Osteoblast (primary cell): ENCODE data around the gene NUDT16. TPM values are rescaled to one million over a fixed set of nuclear protein-coding genes. Genes with fewer than 3 reads are reported as not detected.
"Not testable (repeated sequence)": the region's sequence is repeated elsewhere in the genome, so short reads cannot be mapped to it uniquely, and the experiment has no call there.

Experiments used
- DNase-seq: peaks from one replicate; pipeline ENCODE4 v3.0.0; 2011; ENCODE audit warnings: low spot score, mixed read lengths; ENCODE audit not compliant: insufficient read length; ENCODE audit errors: missing footprints
- H2AFZ ChIP-seq: 2 replicates; pipeline ENCODE4 v1.6.0; 2011; ENCODE audit warnings: mild to moderate bottlenecking, low read length
- H3K27ac ChIP-seq: 2 replicates; pipeline ENCODE4 v1.5.1; 2011; ENCODE audit warnings: mild to moderate bottlenecking, low read depth, low read length, moderate library complexity
- H3K27me3 ChIP-seq: 2 replicates; pipeline ENCODE4 v1.6.0; 2012; ENCODE audit warnings: mild to moderate bottlenecking, control low read depth, inconsistent platforms, low read length, moderate library complexity; ENCODE audit not compliant: insufficient read depth
- H3K36me3 ChIP-seq: 2 replicates; pipeline ENCODE4 v1.5.1; 2011; ENCODE audit warnings: mild to moderate bottlenecking, low read length, control low read depth, moderate library complexity; ENCODE audit not compliant: insufficient read depth
- H3K4me1 ChIP-seq: 2 replicates; pipeline ENCODE4 v1.5.1; 2011; ENCODE audit warnings: mild to moderate bottlenecking, low read length, control low read depth, moderate library complexity; ENCODE audit not compliant: insufficient read depth
- H3K4me2 ChIP-seq: 2 replicates; pipeline ENCODE4 v1.6.0; 2011; ENCODE audit warnings: mild to moderate bottlenecking, low read length; ENCODE audit not compliant: insufficient read depth
- H3K4me3 ChIP-seq: fragments of 200-600 bp; sonication (generic); 3 replicates; pipeline ENCODE4 v1.5.1; 2012; ENCODE audit warnings: mild to moderate bottlenecking, low read length, inconsistent platforms; ENCODE audit not compliant: insufficient read depth
- H3K79me2 ChIP-seq: 2 replicates; pipeline ENCODE4 v1.6.0; 2012; ENCODE audit warnings: mild to moderate bottlenecking, low read length, control low read depth, inconsistent platforms; ENCODE audit not compliant: insufficient read depth
- H3K9me3 ChIP-seq: 2 replicates; pipeline ENCODE4 v1.5.1; 2011; ENCODE audit warnings: low read depth, low read length, control low read depth
- H4K20me1 ChIP-seq: 2 replicates; pipeline ENCODE4 v1.6.0; 2012; ENCODE audit warnings: mild to moderate bottlenecking, low read length, control low read depth; ENCODE audit not compliant: insufficient read depth
- CTCF ChIP-seq: IDR thresholded peaks from 2 replicates; pipeline ENCODE4 v1.5.1; 2011; ENCODE audit warnings: mild to moderate bottlenecking, low read depth, low read length, moderate library complexity; ENCODE audit errors: extremely low read depth
- total RNA-seq: library from RNA; depleted of rRNA; stranded (reverse); fragments of >200 nt; gene quantifications from 2 replicates; pipeline ENCODE4 v1.2.3, GENCODE V29; 2012

The NUDT16 gene
- total RNA-seq, 1 donor = 10.1 TPM

- TF ChIP-seq CTCF = no peak
- H3K9me3 ChIP-seq = no peaks in the 10 kb centered on the region
- peaks cover 4% of the 10 kb centered on the region for H3K4me1 ChIP-seq
- H3K4me3 ChIP-seq = no peak overlapping the region
- no peaks in the 10 kb centered on the region for H3K27me3 ChIP-seq
- H3K27ac ChIP-seq = no peak overlapping the region
- H3K36me3 ChIP-seq = no peaks in the 10 kb centered on the region
- H2AFZ ChIP-seq = no peak overlapping the region
- H4K20me1 ChIP-seq = no peaks in the 10 kb centered on the region
- no peak overlapping the region for H3K4me2 ChIP-seq
- DNase-seq = no peak
- no peaks in the 10 kb centered on the region for H3K79me2 ChIP-seq
Observed at GRCh38 chr3:131353986-131354385, 27.6 kb upstream of the NUDT16 start.

DNA sequence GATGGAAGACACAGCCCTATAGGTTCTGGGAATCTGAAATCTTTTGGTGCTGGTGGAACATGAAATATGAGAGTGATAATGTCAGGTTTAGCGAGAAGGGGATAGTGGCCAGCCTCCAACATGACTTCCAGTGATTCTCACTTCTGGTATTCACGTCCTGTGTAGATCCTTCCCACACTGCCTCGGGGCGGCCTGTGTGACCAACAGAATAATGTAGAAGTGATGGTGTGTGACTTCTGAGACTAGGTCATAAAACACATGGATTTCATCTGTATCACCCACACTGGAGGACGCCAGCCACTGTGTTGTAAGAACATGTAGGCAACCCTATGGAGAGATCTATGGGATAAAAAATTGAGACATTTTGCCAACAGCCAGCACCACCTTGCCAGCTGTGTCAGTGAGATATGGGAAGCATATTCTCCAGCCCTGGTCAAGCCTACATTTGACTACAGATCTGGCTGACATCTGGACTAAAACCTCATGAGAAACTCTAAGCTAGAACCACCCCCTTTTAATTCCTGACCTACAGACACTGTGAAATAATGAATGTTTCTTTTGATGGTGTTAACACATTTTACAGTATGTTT, 25.5 kb upstream of the NUDT16 start:
- Histone ChIP-seq H3K27ac (no peak overlapping the region), H3K9me3 (no peaks in the 10 kb centered on the region), H3K4me1 (no peaks in the 10 kb centered on the region), H3K79me2 (no peaks in the 10 kb centered on the region), H3K36me3 (no peaks in the 10 kb centered on the region), H2AFZ (no peak overlapping the region), H3K4me3 (no peak overlapping the region), H3K4me2 (no peak overlapping the region), H4K20me1 (no peaks in the 10 kb centered on the region), H3K27me3 (no peaks in the 10 kb centered on the region)
- DNase-seq = no peak
- no peak for TF ChIP-seq CTCF

- Histone ChIP-seq H3K4me2 (no peak overlapping the region), H3K4me3 (no peak overlapping the region), H4K20me1 (no peaks in the 10 kb centered on the region), H3K9me3 (no peaks in the 10 kb centered on the region), H3K4me1 (peaks cover 1% of the 10 kb centered on the region), H3K27ac (no peak overlapping the region), H2AFZ (no peak overlapping the region), H3K27me3 (no peaks in the 10 kb centered on the region), H3K79me2 (no peaks in the 10 kb centered on the region), H3K36me3 (no peaks in the 10 kb centered on the region)
- no peak for TF ChIP-seq CTCF
- DNase-seq = no peak
Observed at GRCh38 chr3:131357275-131357674, 24.3 kb upstream of the NUDT16 start.

- Histone ChIP-seq H3K4me2 (no peak overlapping the region), H3K9me3 (no peaks in the 10 kb centered on the region), H3K36me3 (no peaks in the 10 kb centered on the region), H3K4me1 (peaks cover 2% of the 10 kb centered on the region), H3K4me3 (no peak overlapping the region), H2AFZ (no peak overlapping the region), H3K27ac (no peak overlapping the region), H3K79me2 (no peaks in the 10 kb centered on the region), H4K20me1 (no peaks in the 10 kb centered on the region), H3K27me3 (no peaks in the 10 kb centered on the region)
- TF ChIP-seq CTCF = no peak
- DNase-seq = no peak
Observed at GRCh38 chr3:131360191-131360755, 21.3 kb upstream of the NUDT16 start.

DNA sequence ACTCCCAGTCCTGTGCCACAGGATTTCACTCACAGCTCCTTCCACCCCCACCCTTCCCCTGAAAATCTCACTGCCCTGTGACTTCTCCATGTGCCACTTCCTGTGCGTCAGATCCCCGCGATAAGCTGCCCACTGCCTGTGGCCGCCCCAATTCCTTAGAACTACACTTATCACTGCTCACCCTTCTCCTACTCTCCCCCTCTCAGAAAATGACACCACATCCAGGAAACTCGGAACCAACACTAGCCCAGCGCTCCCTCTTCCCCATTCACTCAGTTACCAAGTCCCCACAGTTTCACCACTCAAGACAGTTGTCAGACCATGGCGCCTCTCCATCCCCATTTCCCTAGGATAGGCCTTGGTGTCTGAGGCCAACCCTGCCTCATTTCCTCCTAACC, 20.5 kb upstream of the NUDT16 start:
- Histone ChIP-seq H3K4me2 (peak overlapping the region; percentile 79), H2AFZ (peak overlapping the region; percentile 52)
- H4K20me1 ChIP-seq, H3K36me3 ChIP-seq, H3K79me2 ChIP-seq, H3K4me3 ChIP-seq, H3K27me3 ChIP-seq, H3K4me1 ChIP-seq, H3K27ac ChIP-seq, H3K9me3 ChIP-seq, DNase-seq: not testable (repeated sequence)
